GM23338 (cell line): ENCODE measurements around the gene C1QTNF7. TPM values are rescaled to one million over a fixed set of nuclear protein-coding genes. Genes with fewer than 3 reads are reported as not detected.

ENCODE experiments used
- CTCF ChIP-seq, 2 experiments: fragments of 200-600 bp in 1 of 2; sonication (generic) in 1 of 2; conservative IDR thresholded peaks; 2 replicates each; pipeline versions ENCODE4 v1.5.1 to v1.6.1; 2016 to 2017; ENCODE audit warnings: antibody characterized with exemption in 2 of 2, low read depth in 2 of 2, mild to moderate bottlenecking in 2 of 2, moderate library complexity in 1 of 2
- EZH2 ChIP-seq: fragments of 200-600 bp; sonication (generic); IDR thresholded peaks from one replicate; pipeline ENCODE4 v1.8.0; 2017; ENCODE audit warnings: antibody characterized with exemption, mild to moderate bottlenecking, low read depth; ENCODE audit not compliant: unreplicated experiment
- EZH2phosphoT487 ChIP-seq: fragments of 200-600 bp; sonication (generic); IDR thresholded peaks from one replicate; pipeline ENCODE4 v1.8.1; 2018; ENCODE audit warnings: antibody characterized with exemption; ENCODE audit not compliant: unreplicated experiment
- POLR2AphosphoS5 ChIP-seq: IDR thresholded peaks from 2 replicates; pipeline ENCODE4 v1.6.1; 2016; ENCODE audit warnings: antibody characterized with exemption, low read depth
- ZNF114 ChIP-seq: fragments of 250-450 bp; sonication (Bioruptor Pico); IDR thresholded peaks from 2 replicates; pipeline ENCODE4 v1.5.0; 2020; ENCODE audit warnings: mild to moderate bottlenecking, moderate library complexity
- polyA plus RNA-seq: library from polyadenylated mRNA; unstranded; fragments of >200 nt; fragmentation: Nextera tagmentation; extraction: Ambion mirVana; gene quantifications from 2 replicates; pipeline ENCODE4 v1.2.1, GENCODE V29; 2016
- total RNA-seq: library from RNA; depleted of rRNA; stranded (reverse); fragments of >200 nt; shearing (Covaris generic); gene quantifications from 2 replicates; pipeline ENCODE4 v1.2.3, GENCODE V29; 2014
- TF ChIP-seq, protein P1 (sequence below): fragments of 250-450 bp; sonication (Bioruptor Pico); IDR thresholded peaks from 2 replicates; pipeline ENCODE4 v1.5.0; 2020; ENCODE audit warnings: mild to moderate bottlenecking, moderate library complexity
- TF ChIP-seq, protein P2 (sequence below): IDR thresholded peaks from 2 replicates; pipeline ENCODE4 v1.6.1; 2016; ENCODE audit warnings: antibody characterized with exemption

The C1QTNF7 gene
- total and polyA plus RNA-seq, 2 experiments from 2014 or later: not detected

DNA sequence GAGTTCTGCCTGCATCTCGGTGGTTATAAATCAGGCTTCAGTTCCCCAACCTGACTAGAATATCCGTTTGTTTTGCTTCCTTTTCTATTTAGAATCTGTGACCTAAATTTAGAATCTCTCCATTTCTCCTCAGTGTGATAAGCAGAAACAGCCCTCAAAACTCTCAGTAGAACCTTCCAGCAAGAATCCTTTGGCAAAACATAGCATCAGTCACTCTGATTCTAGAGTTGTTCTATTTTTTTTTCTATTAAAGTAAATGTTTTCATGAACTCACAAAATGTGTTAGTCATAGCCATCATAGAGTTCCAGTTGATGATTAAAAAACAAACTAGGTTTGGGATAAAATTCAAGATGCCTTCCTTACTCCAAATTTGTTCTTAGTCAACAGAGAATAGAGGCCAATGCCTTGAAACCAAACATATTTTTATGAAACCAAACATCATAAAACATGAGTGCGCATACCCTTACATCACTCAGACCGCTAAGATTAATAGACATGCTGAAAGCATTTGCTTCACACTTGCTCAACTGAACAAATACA, 13.2 kb upstream of the C1QTNF7 start (continued):
- TF ChIP-seq, protein P1, sequence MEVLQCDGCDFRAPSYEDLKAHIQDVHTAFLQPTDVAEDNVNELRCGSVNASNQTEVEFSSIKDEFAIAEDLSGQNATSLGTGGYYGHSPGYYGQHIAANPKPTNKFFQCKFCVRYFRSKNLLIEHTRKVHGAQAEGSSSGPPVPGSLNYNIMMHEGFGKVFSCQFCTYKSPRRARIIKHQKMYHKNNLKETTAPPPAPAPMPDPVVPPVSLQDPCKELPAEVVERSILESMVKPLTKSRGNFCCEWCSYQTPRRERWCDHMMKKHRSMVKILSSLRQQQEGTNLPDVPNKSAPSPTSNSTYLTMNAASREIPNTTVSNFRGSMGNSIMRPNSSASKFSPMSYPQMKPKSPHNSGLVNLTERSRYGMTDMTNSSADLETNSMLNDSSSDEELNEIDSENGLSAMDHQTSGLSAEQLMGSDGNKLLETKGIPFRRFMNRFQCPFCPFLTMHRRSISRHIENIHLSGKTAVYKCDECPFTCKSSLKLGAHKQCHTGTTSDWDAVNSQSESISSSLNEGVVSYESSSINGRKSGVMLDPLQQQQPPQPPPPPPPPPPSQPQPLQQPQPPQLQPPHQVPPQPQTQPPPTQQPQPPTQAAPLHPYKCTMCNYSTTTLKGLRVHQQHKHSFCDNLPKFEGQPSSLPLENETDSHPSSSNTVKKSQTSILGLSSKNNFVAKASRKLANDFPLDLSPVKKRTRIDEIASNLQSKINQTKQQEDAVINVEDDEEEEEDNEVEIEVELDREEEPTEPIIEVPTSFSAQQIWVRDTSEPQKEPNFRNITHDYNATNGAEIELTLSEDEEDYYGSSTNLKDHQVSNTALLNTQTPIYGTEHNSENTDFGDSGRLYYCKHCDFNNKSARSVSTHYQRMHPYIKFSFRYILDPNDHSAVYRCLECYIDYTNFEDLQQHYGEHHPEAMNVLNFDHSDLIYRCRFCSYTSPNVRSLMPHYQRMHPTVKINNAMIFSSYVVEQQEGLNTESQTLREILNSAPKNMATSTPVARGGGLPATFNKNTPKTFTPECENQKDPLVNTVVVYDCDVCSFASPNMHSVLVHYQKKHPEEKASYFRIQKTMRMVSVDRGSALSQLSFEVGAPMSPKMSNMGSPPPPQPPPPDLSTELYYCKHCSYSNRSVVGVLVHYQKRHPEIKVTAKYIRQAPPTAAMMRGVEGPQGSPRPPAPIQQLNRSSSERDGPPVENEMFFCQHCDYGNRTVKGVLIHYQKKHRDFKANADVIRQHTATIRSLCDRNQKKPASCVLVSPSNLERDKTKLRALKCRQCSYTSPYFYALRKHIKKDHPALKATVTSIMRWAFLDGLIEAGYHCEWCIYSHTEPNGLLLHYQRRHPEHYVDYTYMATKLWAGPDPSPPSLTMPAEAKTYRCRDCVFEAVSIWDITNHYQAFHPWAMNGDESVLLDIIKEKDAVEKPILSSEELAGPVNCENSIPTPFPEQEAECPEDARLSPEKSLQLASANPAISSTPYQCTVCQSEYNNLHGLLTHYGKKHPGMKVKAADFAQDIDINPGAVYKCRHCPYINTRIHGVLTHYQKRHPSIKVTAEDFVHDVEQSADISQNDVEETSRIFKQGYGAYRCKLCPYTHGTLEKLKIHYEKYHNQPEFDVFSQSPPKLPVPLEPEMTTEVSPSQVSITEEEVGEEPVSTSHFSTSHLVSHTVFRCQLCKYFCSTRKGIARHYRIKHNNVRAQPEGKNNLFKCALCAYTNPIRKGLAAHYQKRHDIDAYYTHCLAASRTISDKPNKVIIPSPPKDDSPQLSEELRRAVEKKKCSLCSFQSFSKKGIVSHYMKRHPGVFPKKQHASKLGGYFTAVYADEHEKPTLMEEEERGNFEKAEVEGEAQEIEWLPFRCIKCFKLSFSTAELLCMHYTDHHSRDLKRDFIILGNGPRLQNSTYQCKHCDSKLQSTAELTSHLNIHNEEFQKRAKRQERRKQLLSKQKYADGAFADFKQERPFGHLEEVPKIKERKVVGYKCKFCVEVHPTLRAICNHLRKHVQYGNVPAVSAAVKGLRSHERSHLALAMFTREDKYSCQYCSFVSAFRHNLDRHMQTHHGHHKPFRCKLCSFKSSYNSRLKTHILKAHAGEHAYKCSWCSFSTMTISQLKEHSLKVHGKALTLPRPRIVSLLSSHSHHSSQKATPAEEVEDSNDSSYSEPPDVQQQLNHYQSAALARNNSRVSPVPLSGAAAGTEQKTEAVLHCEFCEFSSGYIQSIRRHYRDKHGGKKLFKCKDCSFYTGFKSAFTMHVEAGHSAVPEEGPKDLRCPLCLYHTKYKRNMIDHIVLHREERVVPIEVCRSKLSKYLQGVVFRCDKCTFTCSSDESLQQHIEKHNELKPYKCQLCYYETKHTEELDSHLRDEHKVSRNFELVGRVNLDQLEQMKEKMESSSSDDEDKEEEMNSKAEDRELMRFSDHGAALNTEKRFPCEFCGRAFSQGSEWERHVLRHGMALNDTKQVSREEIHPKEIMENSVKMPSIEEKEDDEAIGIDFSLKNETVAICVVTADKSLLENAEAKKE (CRISPR knock-in tag): no peak
- TF ChIP-seq, protein P2, sequence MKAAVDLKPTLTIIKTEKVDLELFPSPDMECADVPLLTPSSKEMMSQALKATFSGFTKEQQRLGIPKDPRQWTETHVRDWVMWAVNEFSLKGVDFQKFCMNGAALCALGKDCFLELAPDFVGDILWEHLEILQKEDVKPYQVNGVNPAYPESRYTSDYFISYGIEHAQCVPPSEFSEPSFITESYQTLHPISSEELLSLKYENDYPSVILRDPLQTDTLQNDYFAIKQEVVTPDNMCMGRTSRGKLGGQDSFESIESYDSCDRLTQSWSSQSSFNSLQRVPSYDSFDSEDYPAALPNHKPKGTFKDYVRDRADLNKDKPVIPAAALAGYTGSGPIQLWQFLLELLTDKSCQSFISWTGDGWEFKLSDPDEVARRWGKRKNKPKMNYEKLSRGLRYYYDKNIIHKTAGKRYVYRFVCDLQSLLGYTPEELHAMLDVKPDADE: no peak
- TF ChIP-seq EZH2phosphoT487 (no peak), POLR2AphosphoS5 (no peak), EZH2 (no peak), ZNF114 (CRISPR knock-in tag) (no peak), CTCF (conservative IDR thresholded peaks at IDR 0.05; ENCODE audit: low read depth in 2 of 2) (no peak)
